Keratinocyte (primary cell): ENCODE results near the gene C1orf74.

Experiments
- EZH2 ChIP-seq: IDR thresholded peaks from one replicate; pipeline ENCODE4 v1.6.1; 2012; ENCODE audit warnings: inconsistent platforms, mild to moderate bottlenecking, low read length, moderate library complexity
- TF ChIP-seq, protein P1 (sequence below), 3 experiments: IDR thresholded peaks in 1 of 3; conservative IDR thresholded peaks in 1 of 3; optimal IDR thresholded peaks in 1 of 3; 2 replicates in 2 of 3; 3 replicates in 1 of 3; pipeline versions ENCODE3 to v1.5.1; 2011; ENCODE audit warnings: low read length in 3 of 3, mild to moderate bottlenecking in 3 of 3, moderate library complexity in 2 of 3, control low read depth in 1 of 3, inconsistent platforms in 1 of 3; ENCODE audit not compliant: insufficient read depth in 2 of 3; ENCODE audit errors: extremely low read depth in 1 of 3

DNA sequence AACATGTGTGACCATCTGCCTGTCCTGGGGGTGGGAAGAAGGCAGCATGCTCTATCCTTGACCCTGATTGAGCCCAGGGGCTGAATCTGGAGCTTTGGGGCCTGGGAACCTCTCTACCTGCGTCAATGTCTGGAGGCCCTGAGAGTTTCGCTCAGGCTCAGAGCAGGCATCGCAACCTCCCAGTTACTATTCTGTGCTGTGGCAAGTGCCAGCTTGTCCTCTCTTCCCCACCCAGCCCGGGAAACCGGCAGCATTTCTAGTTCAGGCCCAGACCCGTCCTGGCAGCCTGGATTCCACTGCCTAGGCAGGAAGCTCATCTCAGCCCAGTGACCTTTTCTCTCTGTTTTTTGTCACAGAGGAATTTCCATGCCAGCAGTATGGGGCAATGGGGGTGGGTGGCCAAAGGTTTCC, 31.6 kb upstream of the C1orf74 start:
- TF ChIP-seq, protein P1, sequence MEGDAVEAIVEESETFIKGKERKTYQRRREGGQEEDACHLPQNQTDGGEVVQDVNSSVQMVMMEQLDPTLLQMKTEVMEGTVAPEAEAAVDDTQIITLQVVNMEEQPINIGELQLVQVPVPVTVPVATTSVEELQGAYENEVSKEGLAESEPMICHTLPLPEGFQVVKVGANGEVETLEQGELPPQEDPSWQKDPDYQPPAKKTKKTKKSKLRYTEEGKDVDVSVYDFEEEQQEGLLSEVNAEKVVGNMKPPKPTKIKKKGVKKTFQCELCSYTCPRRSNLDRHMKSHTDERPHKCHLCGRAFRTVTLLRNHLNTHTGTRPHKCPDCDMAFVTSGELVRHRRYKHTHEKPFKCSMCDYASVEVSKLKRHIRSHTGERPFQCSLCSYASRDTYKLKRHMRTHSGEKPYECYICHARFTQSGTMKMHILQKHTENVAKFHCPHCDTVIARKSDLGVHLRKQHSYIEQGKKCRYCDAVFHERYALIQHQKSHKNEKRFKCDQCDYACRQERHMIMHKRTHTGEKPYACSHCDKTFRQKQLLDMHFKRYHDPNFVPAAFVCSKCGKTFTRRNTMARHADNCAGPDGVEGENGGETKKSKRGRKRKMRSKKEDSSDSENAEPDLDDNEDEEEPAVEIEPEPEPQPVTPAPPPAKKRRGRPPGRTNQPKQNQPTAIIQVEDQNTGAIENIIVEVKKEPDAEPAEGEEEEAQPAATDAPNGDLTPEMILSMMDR (optimal IDR thresholded peaks at IDR 0.05 in 1 of 3, IDR thresholded peaks at IDR 0.05 in 1 of 3, conservative IDR thresholded peaks at IDR 0.05 in 1 of 3; ENCODE audit: extremely low read depth in 1 of 3, insufficient read depth in 2 of 3, low read length in 3 of 3), result no peak
- no peak for TF ChIP-seq EZH2
